Tracheal epithelial cell (primary cell): ENCODE data around the gene CYB561D1. TPM values are rescaled to one million over a fixed set of nuclear protein-coding genes. Genes with fewer than 3 reads are reported as not detected.

ENCODE experiments used
- total RNA-seq: library from RNA; depleted of rRNA; stranded (reverse); fragments of >200 nt; gene quantifications from 2 replicates; pipeline ENCODE4 v1.2.1, GENCODE V29; 2014

The CYB561D1 gene
- 4.5 and 4.8 TPM in 2 replicates for total RNA-seq

GRCh38 chr1:109493805-109494539 is at the start of gene CYB561D1:
CYB561D1 (plus strand) TSS chr1:109494094; CDS start chr1:109494140, 46 bp downstream.

GRCh38 chr1:109466452-109467300 is 27.2 kb upstream of the CYB561D1 start, which contains the start of gene SYPL2:
SYPL2 (plus strand) TSS chr1:109466546; CDS start chr1:109466844, 298 bp downstream.

GRCh38 chr1:109483672-109484518 is 10.0 kb upstream of the CYB561D1 start, which contains the start of gene ATXN7L2:
ATXN7L2 (plus strand) TSS chr1:109483905; CDS start chr1:109483954, 49 bp downstream.

GRCh38 chr1:109509176-109510134 is 15.6 kb downstream of the CYB561D1 start, which contains the start of gene AMIGO1:
AMIGO1 (minus strand) TSS chr1:109509727; CDS start chr1:109508912, 815 bp downstream.

GRCh38 chr1:109539676-109540075 is 45.8 kb downstream of the CYB561D1 start, which contains the start of gene GPR61:
GPR61 (plus strand) TSS chr1:109539872; CDS start chr1:109543023, 3,151 bp downstream.

GRCh38 chr1:109548321-109549267 is 54.7 kb downstream of the CYB561D1 start, which contains the start of gene GNAI3:
GNAI3 (plus strand) TSS chr1:109548615; CDS start chr1:109548721, 106 bp downstream.

Other genes with a start within 250 kb of the CYB561D1 start
- 28.4 and 29.6 TPM in 2 replicates for gene CELSR2, start 244.6 kb upstream of the CYB561D1 start, total RNA-seq
- 0.48 and 1.1 TPM in 2 replicates for gene PSRC1, start 210.9 kb upstream of the CYB561D1 start, total RNA-seq
- 0.24 TPM in 1 of 2 replicates, not detected in the other for gene MYBPHL, start 187.1 kb upstream of the CYB561D1 start, total RNA-seq
- 14.9 and 16.4 TPM in 2 replicates for gene SORT1, start 96.2 kb upstream of the CYB561D1 start, total RNA-seq
- gene PSMA5, start 67.6 kb upstream of the CYB561D1 start, total RNA-seq: 37.5 and 49.4 TPM in 2 replicates
- gene SYPL2, start 27.5 kb upstream of the CYB561D1 start, total RNA-seq: not detected in 2 replicates
- 0.96 and 1.1 TPM in 2 replicates for gene ATXN7L2, start 10.2 kb upstream of the CYB561D1 start, total RNA-seq
- 0.48 and 0.64 TPM in 2 replicates for gene AMIGO1, start 15.6 kb downstream of the CYB561D1 start, total RNA-seq
- gene GPR61, start 45.8 kb downstream of the CYB561D1 start, total RNA-seq: not detected in 2 replicates
- 13.4 and 20.2 TPM in 2 replicates for gene GNAI3, start 54.5 kb downstream of the CYB561D1 start, total RNA-seq
- gene GNAT2, start 125.5 kb downstream of the CYB561D1 start, total RNA-seq: 0.64 TPM in 1 of 2 replicates, not detected in the other
- 31.6 and 31.8 TPM in 2 replicates for gene AMPD2, start 125.7 kb downstream of the CYB561D1 start, total RNA-seq
- gene GSTM4, start 162.0 kb downstream of the CYB561D1 start, total RNA-seq: 2.3 and 6.3 TPM in 2 replicates
- 1.9 and 3.6 TPM in 2 replicates for gene GSTM2, start 174.0 kb downstream of the CYB561D1 start, total RNA-seq
- 0.96 and 5.1 TPM in 2 replicates for gene GSTM1, start 193.7 kb downstream of the CYB561D1 start, total RNA-seq
- gene GSTM5, start 218.2 kb downstream of the CYB561D1 start, total RNA-seq: not detected in 2 replicates
- 8.5 and 24.1 TPM in 2 replicates for gene GSTM3, start 246.9 kb downstream of the CYB561D1 start, total RNA-seq